Breast epithelium (tissue), 4 donors: ENCODE results near the gene ANTXR1. TPM values are rescaled to one million over a fixed set of nuclear protein-coding genes. Genes with fewer than 3 reads are reported as not detected.

Experiments
- DNase-seq, 2 donors: peaks; one replicate each; pipeline ENCODE4 v3.0.0-alpha.2; 2019; ENCODE audit warnings: low spot score in 2 of 2
- H3K27ac ChIP-seq, 2 donors: fragments of 200-600 bp; sonication (generic) in 1 of 2; one replicate each; pipeline ENCODE4 v1.5.1; 2016 to 2019; ENCODE audit warnings: mild to moderate bottlenecking in 1 of 2
- H3K27me3 ChIP-seq, 2 donors: fragments of 200-600 bp; sonication (generic) in 1 of 2; one replicate each; pipeline versions ENCODE4 v1.5.1 to v1.6.0; 2017 to 2019; ENCODE audit warnings: control low read depth in 1 of 2, mild to moderate bottlenecking in 1 of 2
- H3K36me3 ChIP-seq: fragments of 200-600 bp; one replicate; pipeline ENCODE4 v1.5.1; 2019
- H3K4me1 ChIP-seq, 2 donors: fragments of 200-600 bp; sonication (generic); one replicate each; pipeline ENCODE4 v1.5.1; 2016 to 2019; ENCODE audit warnings: control low read depth in 1 of 2
- H3K4me3 ChIP-seq, 3 donors: fragments of 200-600 bp; sonication (generic); 1 replicate in 2 of 3; 2 replicates in 1 of 3; pipeline ENCODE4 v1.5.1; 2016 to 2019; ENCODE audit warnings: mild to moderate bottlenecking in 3 of 3, moderate library complexity in 2 of 3
- H3K9me3 ChIP-seq, 2 donors: fragments of 200-600 bp; sonication (generic) in 1 of 2; one replicate each; pipeline ENCODE4 v1.5.1; 2016 to 2019; ENCODE audit warnings: control low read depth in 1 of 2
- CTCF ChIP-seq, 3 donors: fragments of 450-650 bp; IDR thresholded peaks; one replicate each; pipeline ENCODE4 v1.5.1; 2016 to 2017; ENCODE audit warnings: antibody characterized with exemption in 3 of 3, mild to moderate bottlenecking in 3 of 3, moderate library complexity in 3 of 3
- POLR2A ChIP-seq: fragments of 450-650 bp; IDR thresholded peaks from one replicate; pipeline ENCODE4 v1.6.1; 2016; ENCODE audit warnings: antibody characterized with exemption, mild to moderate bottlenecking, moderate library complexity
- POLR2AphosphoS5 ChIP-seq, 3 donors: sonication (generic); formaldehyde crosslinking; IDR thresholded peaks; one replicate each; pipeline ENCODE4 v1.6.1; 2017; ENCODE audit warnings: antibody characterized with exemption in 3 of 3
- intact Hi-C: fragments of 100-400 bp; cut with DNase I; formaldehyde crosslinking; loops from one replicate; pipeline ENCODE4 v1.15.1; 2023; ENCODE audit warnings: low total_unique reads
- total RNA-seq, 3 donors: library from RNA; depleted of rRNA; stranded (reverse); fragments of >200 nt; gene quantifications; one replicate each; pipeline ENCODE4 v1.1.0, GENCODE V29; 2016

ANTXR1 gene
- total RNA-seq, 3 donors from 2014 or later: 52.7 to 72.8 (median 68.8) TPM

- intact Hi-C loops: no loop called here
- no peaks in the 10 kb centered on the region for H3K9me3 ChIP-seq
- no peak overlapping the region for H3K27ac ChIP-seq
- peaks cover 0 to 6% of the 10 kb centered on the region in 2 donors for H3K4me1 ChIP-seq
- H3K27me3 ChIP-seq: no peaks in the 10 kb centered on the region
- TF ChIP-seq POLR2A (no peak), CTCF (IDR thresholded peaks at IDR 0.05) (no peak), POLR2AphosphoS5 (IDR thresholded peaks at IDR 0.05) (no peak)
- no peak for DNase-seq
- no peak overlapping the region for H3K4me3 ChIP-seq
- H3K36me3 ChIP-seq: no peaks in the 10 kb centered on the region
Observed at GRCh38 chr2:69084492-69084891, 71.5 kb downstream of the ANTXR1 start.

- TF ChIP-seq CTCF (IDR thresholded peaks at IDR 0.05) (no peak), POLR2AphosphoS5 (IDR thresholded peaks at IDR 0.05) (no peak), POLR2A (no peak)
- H3K4me1 ChIP-seq: peaks cover 0 to 6% of the 10 kb centered on the region in 2 donors
- no peak overlapping the region for H3K27ac ChIP-seq
- intact Hi-C loops: no loop called here
- H3K9me3 ChIP-seq: no peaks in the 10 kb centered on the region
- DNase-seq: no peak
- no peak overlapping the region for H3K4me3 ChIP-seq
- H3K27me3 ChIP-seq: no peaks in the 10 kb centered on the region
- H3K36me3 ChIP-seq: no peaks in the 10 kb centered on the region
Observed at GRCh38 chr2:69086466-69086865, 73.5 kb downstream of the ANTXR1 start.

- DNase-seq: no peak
- H3K9me3 ChIP-seq: no peaks in the 10 kb centered on the region
- peak overlapping the region; percentile 33 to 48 for H3K27ac ChIP-seq
- H3K4me1 ChIP-seq: peaks cover 0 to 6% of the 10 kb centered on the region in 2 donors
- H3K4me3 ChIP-seq: no peak overlapping the region
- H3K36me3 ChIP-seq: no peaks in the 10 kb centered on the region
- intact Hi-C loops: no loop called here
- no peaks in the 10 kb centered on the region for H3K27me3 ChIP-seq
- TF ChIP-seq CTCF (IDR thresholded peaks at IDR 0.05) (no peak), POLR2A (no peak), POLR2AphosphoS5 (IDR thresholded peaks at IDR 0.05) (no peak)
Observed at GRCh38 chr2:69087211-69087911, 74.4 kb downstream of the ANTXR1 start.

- intact Hi-C loops: no loop called here
- Histone ChIP-seq H3K36me3 (no peaks in the 10 kb centered on the region), H3K27ac (peak overlapping the region in 1 of 2 donors; percentile 48), H3K9me3 (no peaks in the 10 kb centered on the region), H3K4me3 (no peak overlapping the region), H3K4me1 (peaks cover 0 to 6% of the 10 kb centered on the region in 2 donors), H3K27me3 (no peaks in the 10 kb centered on the region)
- no peak for DNase-seq
- no peak for TF ChIP-seq POLR2A
- no peak for TF ChIP-seq CTCF (IDR thresholded peaks at IDR 0.05)
- TF ChIP-seq POLR2AphosphoS5 (IDR thresholded peaks at IDR 0.05): peak in 1 of 3 donors; percentile 46
Observed at GRCh38 chr2:69087912-69088240, 74.9 kb downstream of the ANTXR1 start.

- Histone ChIP-seq H3K27ac (peak overlapping the region; percentile 33 to 50), H3K9me3 (no peaks in the 10 kb centered on the region), H3K4me3 (no peak overlapping the region), H3K36me3 (no peaks in the 10 kb centered on the region), H3K27me3 (no peaks in the 10 kb centered on the region), H3K4me1 (no peaks in the 10 kb centered on the region)
- TF ChIP-seq POLR2A (no peak), POLR2AphosphoS5 (IDR thresholded peaks at IDR 0.05) (no peak), CTCF (IDR thresholded peaks at IDR 0.05) (no peak)
- intact Hi-C loops: no loop called here
- DNase-seq: no peak
Observed at GRCh38 chr2:69088466-69088865, 75.5 kb downstream of the ANTXR1 start.
